HEK293 (cell line): ENCODE measurements around the gene GAP43.

Experiments used
- CTCF ChIA-PET: fragments of 350-600 bp; formaldehyde crosslinking; extraction: SDS; loops from one replicate; lab custom pipeline; 2021; ENCODE audit warnings: antibody characterized with exemption; lab: Yijun Ruan, JAX
- POLR2A ChIA-PET: fragments of 300-600 bp; formaldehyde crosslinking; extraction: SDS; loops from one replicate; lab custom pipeline; 2020; ENCODE audit warnings: antibody characterized with exemption, inconsistent platforms; lab: Yijun Ruan, JAX
- H3K27ac ChIP-seq: fragments of 200-500 bp; sonication (Bioruptor generic); 2 replicates; pipeline ENCODE4 v1.5.1; 2014; ENCODE audit warnings: low read depth, low read length, control low read depth, inconsistent platforms; ENCODE audit errors: extremely low read depth
- H3K36me3 ChIP-seq, 2 experiments: fragments of 200-500 bp in 1 of 2; sonication (Bioruptor generic) in 1 of 2; 1 replicate in 1 of 2; 2 replicates in 1 of 2; pipeline ENCODE4 v1.5.1; 2014 to 2017; ENCODE audit warnings: inconsistent platforms in 2 of 2, low read length in 2 of 2; ENCODE audit not compliant: control insufficient read depth in 2 of 2, insufficient read depth in 1 of 2
- H3K4me1 ChIP-seq: fragments of 200-500 bp; sonication (Bioruptor generic); 2 replicates; pipeline ENCODE4 v1.5.1; 2014; ENCODE audit warnings: mild to moderate bottlenecking, low read length, inconsistent platforms; ENCODE audit not compliant: control insufficient read depth, insufficient read depth
- H3K4me3 ChIP-seq: 2 replicates; pipeline ENCODE4 v1.5.1; 2011; ENCODE audit warnings: low read depth, mild to moderate bottlenecking, control low read depth, low read length, moderate library complexity
- H3K9me3 ChIP-seq: fragments of 200-500 bp; sonication (Bioruptor generic); 2 replicates; pipeline ENCODE4 v1.5.1; 2014; ENCODE audit warnings: low read depth, low read length, inconsistent platforms; ENCODE audit not compliant: control insufficient read depth, insufficient read depth
- GLI4 ChIP-seq: fragments of 450-650 bp; formaldehyde crosslinking; IDR thresholded peaks from 2 replicates; pipeline ENCODE4 v1.5.1; 2016; ENCODE audit warnings: missing biosample characterization, missing genetic modification characterization
- INSM2 ChIP-seq: fragments of 450-650 bp; formaldehyde crosslinking; IDR thresholded peaks from 2 replicates; pipeline ENCODE4 v1.5.1; 2016; ENCODE audit warnings: missing biosample characterization, missing genetic modification characterization
- KLF17 ChIP-seq: fragments of 450-650 bp; formaldehyde crosslinking; IDR thresholded peaks from 2 replicates; pipeline ENCODE4 v1.5.1; 2016; ENCODE audit warnings: missing biosample characterization, missing genetic modification characterization
- OVOL3 ChIP-seq: fragments of 450-650 bp; formaldehyde crosslinking; IDR thresholded peaks from 2 replicates; pipeline ENCODE4 v1.5.1; 2016; ENCODE audit warnings: missing biosample characterization, missing genetic modification characterization
- PRDM4 ChIP-seq: fragments of 450-650 bp; formaldehyde crosslinking; IDR thresholded peaks from 2 replicates; pipeline ENCODE4 v1.5.1; 2017; ENCODE audit warnings: missing biosample characterization, missing genetic modification characterization
- TSHZ1 ChIP-seq: fragments of 450-650 bp; formaldehyde crosslinking; IDR thresholded peaks from 2 replicates; pipeline ENCODE4 v1.5.1; 2016; ENCODE audit warnings: missing biosample characterization, missing genetic modification characterization, borderline replicate concordance
- WT1 ChIP-seq: fragments of 450-650 bp; formaldehyde crosslinking; IDR thresholded peaks from 2 replicates; pipeline ENCODE4 v1.5.1; 2016; ENCODE audit warnings: missing biosample characterization, missing genetic modification characterization
- ZBTB21 ChIP-seq: fragments of 450-650 bp; formaldehyde crosslinking; IDR thresholded peaks from 2 replicates; pipeline ENCODE4 v1.5.1; 2017; ENCODE audit warnings: missing biosample characterization, missing genetic modification characterization
- ZBTB26 ChIP-seq: fragments of 450-650 bp; formaldehyde crosslinking; optimal IDR thresholded peaks from 2 replicates; pipeline ENCODE3; 2016; ENCODE audit warnings: missing biosample characterization, mild to moderate bottlenecking, missing genetic modification characterization
- ZFP69B ChIP-seq: fragments of 450-650 bp; formaldehyde crosslinking; IDR thresholded peaks from 2 replicates; pipeline ENCODE4 v1.5.1; 2016; ENCODE audit warnings: missing biosample characterization, missing genetic modification characterization
- ZIC2 ChIP-seq: fragments of 450-650 bp; formaldehyde crosslinking; IDR thresholded peaks from 2 replicates; pipeline ENCODE4 v1.5.1; 2016; ENCODE audit warnings: missing biosample characterization, missing genetic modification characterization
- ZNF148 ChIP-seq: fragments of 450-650 bp; formaldehyde crosslinking; IDR thresholded peaks from 2 replicates; pipeline ENCODE4 v1.5.0; 2017; ENCODE audit warnings: missing biosample characterization, missing genetic modification characterization, borderline replicate concordance
- ZNF211 ChIP-seq: fragments of 450-650 bp; formaldehyde crosslinking; IDR thresholded peaks from 2 replicates; pipeline ENCODE4 v1.5.1; 2016; ENCODE audit warnings: low read depth, missing biosample characterization, missing genetic modification characterization
- ZNF354C ChIP-seq: fragments of 450-650 bp; formaldehyde crosslinking; IDR thresholded peaks from 2 replicates; pipeline ENCODE4 v1.5.1; 2016; ENCODE audit warnings: missing biosample characterization, missing genetic modification characterization, low read depth, borderline replicate concordance
- ZNF398 ChIP-seq: fragments of 450-650 bp; formaldehyde crosslinking; IDR thresholded peaks from 2 replicates; pipeline ENCODE4 v1.5.1; 2017; ENCODE audit warnings: missing biosample characterization, missing genetic modification characterization
- ZNF501 ChIP-seq: fragments of 450-650 bp; formaldehyde crosslinking; IDR thresholded peaks from 2 replicates; pipeline ENCODE4 v1.5.1; 2016; ENCODE audit warnings: missing biosample characterization, missing genetic modification characterization
- ZNF510 ChIP-seq: fragments of 450-650 bp; formaldehyde crosslinking; IDR thresholded peaks from 2 replicates; pipeline ENCODE4 v1.5.1; 2018; ENCODE audit warnings: mild to moderate bottlenecking, missing genetic modification characterization, missing biosample characterization; ENCODE audit not compliant: insufficient replicate concordance
- ZNF626 ChIP-seq: fragments of 450-650 bp; sonication (Bioruptor Pico); formaldehyde crosslinking; IDR thresholded peaks from 2 replicates; pipeline ENCODE4 v1.5.1; 2018; ENCODE audit warnings: missing biosample characterization, missing genetic modification characterization, inconsistent platforms
- ZNF704 ChIP-seq: fragments of 450-650 bp; formaldehyde crosslinking; IDR thresholded peaks from 2 replicates; pipeline ENCODE4 v1.5.1; 2016; ENCODE audit warnings: missing biosample characterization, missing genetic modification characterization
- ZNF747 ChIP-seq: fragments of 450-650 bp; formaldehyde crosslinking; IDR thresholded peaks from 2 replicates; pipeline ENCODE4 v1.5.1; 2016; ENCODE audit warnings: missing biosample characterization, missing genetic modification characterization

GAP43 gene

GRCh38 chr3:115667738-115668065 lies 44.4 kb downstream of the GAP43 start:
- H3K27ac ChIP-seq, result no peak overlapping the region
- H3K4me3 ChIP-seq, result no peak overlapping the region
- ChIA-PET CTCF (no interaction called here), POLR2A (no interaction called here)
- H3K4me1 ChIP-seq, result no peaks in the 10 kb centered on the region
- no peaks in the 10 kb centered on the region for H3K36me3 ChIP-seq
- TF ChIP-seq ZFP69B (no peak), WT1 (tag by site-specific recombination) (no peak), INSM2 (no peak), ZNF510 (tag by site-specific recombination) (no peak), ZBTB21 (no peak), ZNF354C (tag by site-specific recombination) (no peak), ZIC2 (no peak)
- TF ChIP-seq, all 188 proteins: peak for 0
- H3K9me3 ChIP-seq, result no peaks in the 10 kb centered on the region

- H3K36me3 ChIP-seq, result no peaks in the 10 kb centered on the region
- POLR2A ChIA-PET, result no interaction called here
- no peaks in the 10 kb centered on the region for H3K9me3 ChIP-seq
- no peak overlapping the region for H3K27ac ChIP-seq
- H3K4me3 ChIP-seq, result no peak overlapping the region
- CTCF ChIA-PET, result no interaction called here
- H3K4me1 ChIP-seq, result no peaks in the 10 kb centered on the region
- TF ChIP-seq ZNF626 (tag by site-specific recombination) (no peak), PRDM4 (tag by site-specific recombination) (no peak), OVOL3 (tag by site-specific recombination) (no peak), ZNF148 (tag by site-specific recombination) (no peak), TSHZ1 (no peak), ZBTB26 (tag by site-specific recombination) (no peak), ZNF211 (no peak), ZNF704 (tag by site-specific recombination) (no peak), ZNF747 (no peak), ZNF501 (tag by site-specific recombination) (no peak), KLF17 (tag by site-specific recombination) (no peak), GLI4 (tag by site-specific recombination) (no peak), ZNF398 (tag by site-specific recombination) (no peak)
Observed at GRCh38 chr3:115670911-115671310, 47.6 kb downstream of the GAP43 start.
